DLD1 (cell line): ENCODE data around the gene DNAH8.

Source experiments
- in situ Hi-C: cut with HindIII; loops from 2 replicates; pipeline ENCODE4 v1.10.0; 2017; ENCODE audit warnings: low sequenced_read_pairs

DNAH8 gene

DNA sequence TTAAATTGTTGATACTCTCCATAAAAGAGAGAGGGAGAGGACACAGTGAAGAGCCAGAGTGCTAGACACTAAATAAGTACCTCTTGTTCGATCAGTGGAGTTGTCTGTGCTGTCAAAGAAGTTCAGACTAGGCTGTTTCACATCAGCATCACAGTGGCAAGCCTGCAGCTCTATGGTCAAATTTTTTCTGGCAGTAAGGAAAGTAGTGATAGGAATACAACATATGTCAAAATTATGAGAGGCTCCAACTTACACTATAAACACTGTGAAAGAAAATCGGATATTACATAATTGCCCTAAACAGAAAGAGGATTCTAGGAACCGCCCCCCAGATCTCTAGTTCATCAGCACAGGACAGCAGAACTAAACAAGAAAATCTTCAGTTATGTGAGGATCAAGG is 23.1 kb downstream of the DNAH8 start:
- in situ Hi-C loops, result no loop called here

DNA sequence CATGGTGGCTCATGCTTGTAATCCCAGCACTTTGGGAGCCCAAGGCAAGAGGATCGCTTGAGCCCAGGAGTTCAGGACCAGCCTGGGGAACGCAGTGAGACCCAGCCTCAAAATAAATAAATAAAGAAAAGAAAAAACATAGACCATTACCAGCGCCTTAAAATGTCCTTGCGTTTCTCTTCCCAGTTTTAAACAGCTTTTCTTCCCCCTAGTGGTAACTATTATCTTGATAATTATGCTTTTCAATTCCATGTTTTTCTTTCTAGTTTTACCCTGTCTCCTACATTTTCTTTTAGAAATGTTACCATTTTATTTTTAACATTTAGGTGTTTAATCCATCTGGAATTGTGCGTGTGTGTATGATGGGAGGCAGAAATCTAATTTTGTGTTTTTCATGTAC is 24.4 kb downstream of the DNAH8 start:
- in situ Hi-C loops, result no loop called here

DNA sequence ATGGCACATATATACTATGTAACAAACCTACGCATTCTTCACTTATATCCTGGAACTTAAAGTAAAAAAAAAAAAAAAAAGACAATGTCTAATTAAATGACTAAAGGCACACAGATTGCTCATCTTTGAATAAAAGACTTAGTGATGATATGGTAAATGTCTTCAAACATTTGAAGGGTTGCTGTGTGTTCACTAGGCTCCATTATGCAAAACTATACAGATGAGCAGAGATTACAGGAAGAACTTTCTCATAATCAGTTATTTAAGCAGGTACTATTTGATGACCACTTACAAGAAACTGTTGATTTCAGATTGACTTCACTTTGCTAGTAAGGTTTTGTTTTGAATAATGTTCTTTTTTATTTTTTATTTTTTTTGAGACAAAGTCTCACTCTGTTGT is 34.4 kb downstream of the DNAH8 start:
- in situ Hi-C loops, result no loop called here

GRCh38 chr6:38750968-38751615 is 36.0 kb downstream of the DNAH8 start:
- in situ Hi-C loops, result no loop called here

- in situ Hi-C loops, result no loop called here
Observed at GRCh38 chr6:38753707-38754106, 38.6 kb downstream of the DNAH8 start.

GRCh38 chr6:38755207-38755606 is 40.1 kb downstream of the DNAH8 start:
- in situ Hi-C loops, result no loop called here

DNA sequence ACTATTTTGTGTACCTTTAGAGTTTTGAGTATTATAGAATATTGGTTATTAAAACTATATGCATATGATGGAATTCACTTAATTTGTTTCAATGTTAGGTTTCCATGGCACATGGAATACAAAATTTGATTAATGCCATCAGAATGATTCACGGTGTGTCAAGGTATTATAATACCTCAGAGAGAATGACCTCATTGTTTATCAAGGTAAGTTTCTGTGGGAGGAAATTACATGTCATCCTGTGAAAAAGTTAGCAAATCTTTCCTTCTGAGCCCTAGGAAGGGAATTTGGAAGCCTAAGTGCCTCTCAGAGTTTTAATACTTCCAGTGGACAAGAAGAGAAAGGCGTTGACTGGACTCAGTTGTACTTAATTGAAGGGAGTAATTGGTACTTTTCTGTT is 40.8 kb downstream of the DNAH8 start:
- in situ Hi-C loops, result no loop called here

- in situ Hi-C loops, result no loop called here
Observed at GRCh38 chr6:38760097-38760496, 45.0 kb downstream of the DNAH8 start.

GRCh38 chr6:38762848-38763247 is 47.7 kb downstream of the DNAH8 start:
- in situ Hi-C loops, result no loop called here

GRCh38 chr6:38767560-38767959 is 52.4 kb downstream of the DNAH8 start:
- in situ Hi-C loops, result no loop called here

DNA sequence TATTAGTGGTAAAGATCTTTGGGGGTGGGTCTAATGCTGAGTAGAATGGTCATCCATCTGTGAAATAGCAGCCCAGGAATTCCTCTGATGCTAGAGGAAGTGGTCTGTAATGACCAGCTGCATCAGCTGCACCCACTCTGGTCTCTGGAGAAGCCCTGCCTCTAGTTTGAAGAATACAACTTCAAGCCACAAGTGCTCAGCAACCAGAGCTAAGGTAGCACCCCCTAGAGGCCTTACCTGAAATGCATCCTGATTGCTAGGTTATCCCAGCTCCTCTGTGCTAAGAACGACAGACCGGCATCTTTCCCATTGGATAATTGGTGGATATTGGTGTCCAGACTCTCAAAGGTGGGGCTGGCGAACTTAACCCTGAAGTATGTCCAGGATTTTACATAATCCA is 58.2 kb downstream of the DNAH8 start:
- in situ Hi-C loops, result no loop called here

- in situ Hi-C loops, result no loop called here
Observed at GRCh38 chr6:38774929-38775707, 60.0 kb downstream of the DNAH8 start.

DNA sequence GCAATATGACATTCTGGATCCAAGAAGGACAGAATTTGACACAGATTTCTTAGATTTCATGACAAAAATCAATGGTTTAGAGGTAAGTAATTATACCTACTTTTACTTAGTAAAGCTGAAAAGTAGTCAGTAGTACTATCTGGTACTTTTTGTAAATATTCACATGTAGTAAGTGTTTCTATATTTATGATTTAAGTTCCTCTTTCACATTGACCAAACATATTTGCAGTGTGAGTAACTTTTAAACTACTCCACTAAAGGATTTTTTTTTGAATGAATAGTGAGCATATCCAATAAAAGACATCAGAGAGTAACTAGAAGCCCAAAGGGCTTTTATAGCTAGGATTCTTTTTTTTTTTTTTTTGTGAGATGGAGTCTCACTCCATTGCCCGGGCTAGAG is 60.8 kb downstream of the DNAH8 start:
- in situ Hi-C loops, result no loop called here

GRCh38 chr6:38776515-38776914 is 61.4 kb downstream of the DNAH8 start:
- in situ Hi-C loops, result no loop called here

GRCh38 chr6:38779310-38780062 is 64.4 kb downstream of the DNAH8 start:
- in situ Hi-C loops, result no loop called here

- in situ Hi-C loops, result no loop called here
Observed at GRCh38 chr6:38782616-38783015, 67.5 kb downstream of the DNAH8 start.

DNA sequence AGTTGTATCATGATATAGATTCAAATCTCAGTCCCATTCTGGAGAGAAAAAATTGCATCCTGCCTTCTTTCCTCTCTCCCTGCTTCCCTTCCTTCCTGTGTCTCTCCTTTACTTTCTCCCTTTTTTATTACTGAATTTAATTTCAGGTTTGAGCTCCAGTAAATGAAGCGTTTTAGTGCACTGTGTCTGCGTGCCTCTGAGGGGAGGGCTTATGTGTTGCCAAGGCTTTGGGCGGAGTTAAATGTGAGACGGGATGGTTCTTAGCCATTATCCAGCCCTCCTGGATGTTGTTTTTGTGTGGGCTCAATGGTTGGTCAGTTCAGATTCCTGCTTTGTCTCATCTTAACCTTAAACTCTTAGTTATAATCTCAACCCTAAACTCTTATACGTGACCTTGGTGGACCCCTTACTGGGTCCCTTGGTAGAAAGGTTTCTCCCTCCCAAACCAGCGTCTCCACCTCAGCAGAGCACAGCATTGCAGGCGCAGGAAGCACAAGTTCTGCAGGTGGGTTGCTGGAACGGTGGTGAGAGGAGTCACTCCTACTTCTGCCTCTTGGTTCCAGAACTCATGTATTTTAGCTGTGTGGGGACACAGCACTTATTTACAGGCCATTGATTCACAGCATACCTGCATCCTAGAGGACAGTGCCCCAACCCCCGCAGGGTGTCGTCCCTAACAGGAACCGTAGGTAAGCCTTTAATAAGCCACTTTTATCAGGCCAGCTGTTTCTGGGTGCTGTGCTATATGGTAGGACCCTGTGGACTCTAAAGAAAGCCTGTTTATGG is 68.5 kb downstream of the DNAH8 start:
- in situ Hi-C loops, result no loop called here

- in situ Hi-C loops, result no loop called here
Observed at GRCh38 chr6:38784506-38785235, 69.6 kb downstream of the DNAH8 start.

GRCh38 chr6:38786486-38786885 is 71.4 kb downstream of the DNAH8 start:
- in situ Hi-C loops, result no loop called here

GRCh38 chr6:38789256-38789655 is 74.1 kb downstream of the DNAH8 start:
- in situ Hi-C loops, result no loop called here
